ENCODE results near the gene CMTR1. TPM values are rescaled to one million over a fixed set of nuclear protein-coding genes. Genes with fewer than 3 reads are reported as not detected.

The CMTR1 gene
- total RNA-seq, 1 experiment from 2014 or later: 28.7 TPM

DNA sequence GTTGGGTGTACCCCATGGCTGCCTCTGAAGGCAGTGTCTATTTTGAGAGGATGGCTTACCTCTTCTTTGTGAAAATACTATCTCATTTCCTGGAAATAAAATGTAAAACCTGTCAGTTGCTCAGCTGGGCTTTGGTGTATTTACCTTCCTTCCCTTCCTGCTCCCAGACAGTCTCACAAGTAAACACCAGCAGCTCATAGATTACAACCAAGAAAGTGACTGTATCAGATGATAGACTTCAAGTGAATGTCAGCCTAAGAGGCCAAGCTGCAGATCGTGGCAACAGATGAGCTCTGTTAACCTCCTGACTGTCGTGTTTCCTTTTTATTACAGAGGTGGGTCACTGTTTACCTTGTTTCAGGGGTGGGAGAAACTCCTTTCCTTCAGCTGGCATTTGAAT is 41.9 kb upstream of the CMTR1 start:
- no peak for TF ChIP-seq ZNF274 (IDR thresholded peaks at IDR 0.05; ENCODE audit: low read depth, low read length)
- no peak for TF ChIP-seq ZBTB33 (IDR thresholded peaks at IDR 0.05; ENCODE audit: extremely low read depth, insufficient replicate concordance, low read length)
- TF ChIP-seq SRF (IDR thresholded peaks at IDR 0.05; ENCODE audit: low read depth): no peak
- TF ChIP-seq RAD21 (IDR thresholded peaks at IDR 0.05; ENCODE audit: low read depth): no peak
- TF ChIP-seq JUND (IDR thresholded peaks at IDR 0.05): no peak
- no peak for TF ChIP-seq POLR2A (IDR thresholded peaks at IDR 0.05; ENCODE audit: borderline replicate concordance, extremely low read depth, insufficient read depth, insufficient read length)
- TF ChIP-seq ELF1 (IDR thresholded peaks at IDR 0.05; ENCODE audit: borderline replicate concordance, low read depth): no peak
- TF ChIP-seq, protein P1, sequence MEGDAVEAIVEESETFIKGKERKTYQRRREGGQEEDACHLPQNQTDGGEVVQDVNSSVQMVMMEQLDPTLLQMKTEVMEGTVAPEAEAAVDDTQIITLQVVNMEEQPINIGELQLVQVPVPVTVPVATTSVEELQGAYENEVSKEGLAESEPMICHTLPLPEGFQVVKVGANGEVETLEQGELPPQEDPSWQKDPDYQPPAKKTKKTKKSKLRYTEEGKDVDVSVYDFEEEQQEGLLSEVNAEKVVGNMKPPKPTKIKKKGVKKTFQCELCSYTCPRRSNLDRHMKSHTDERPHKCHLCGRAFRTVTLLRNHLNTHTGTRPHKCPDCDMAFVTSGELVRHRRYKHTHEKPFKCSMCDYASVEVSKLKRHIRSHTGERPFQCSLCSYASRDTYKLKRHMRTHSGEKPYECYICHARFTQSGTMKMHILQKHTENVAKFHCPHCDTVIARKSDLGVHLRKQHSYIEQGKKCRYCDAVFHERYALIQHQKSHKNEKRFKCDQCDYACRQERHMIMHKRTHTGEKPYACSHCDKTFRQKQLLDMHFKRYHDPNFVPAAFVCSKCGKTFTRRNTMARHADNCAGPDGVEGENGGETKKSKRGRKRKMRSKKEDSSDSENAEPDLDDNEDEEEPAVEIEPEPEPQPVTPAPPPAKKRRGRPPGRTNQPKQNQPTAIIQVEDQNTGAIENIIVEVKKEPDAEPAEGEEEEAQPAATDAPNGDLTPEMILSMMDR (IDR thresholded peaks at IDR 0.05 in 2 of 3, conservative IDR thresholded peaks at IDR 0.05 in 1 of 3; ENCODE audit: borderline replicate concordance in 1 of 3, insufficient read depth in 1 of 3, low read depth in 2 of 3, low read length in 2 of 3): no peak
- TF ChIP-seq ATF3 (IDR thresholded peaks at IDR 0.05): no peak
- TF ChIP-seq POLR2AphosphoS5 (IDR thresholded peaks at IDR 0.05; ENCODE audit: low read depth, low read length): no peak
- TF ChIP-seq SIN3A (IDR thresholded peaks at IDR 0.05; ENCODE audit: low read depth): no peak
- TF ChIP-seq, protein P2, sequence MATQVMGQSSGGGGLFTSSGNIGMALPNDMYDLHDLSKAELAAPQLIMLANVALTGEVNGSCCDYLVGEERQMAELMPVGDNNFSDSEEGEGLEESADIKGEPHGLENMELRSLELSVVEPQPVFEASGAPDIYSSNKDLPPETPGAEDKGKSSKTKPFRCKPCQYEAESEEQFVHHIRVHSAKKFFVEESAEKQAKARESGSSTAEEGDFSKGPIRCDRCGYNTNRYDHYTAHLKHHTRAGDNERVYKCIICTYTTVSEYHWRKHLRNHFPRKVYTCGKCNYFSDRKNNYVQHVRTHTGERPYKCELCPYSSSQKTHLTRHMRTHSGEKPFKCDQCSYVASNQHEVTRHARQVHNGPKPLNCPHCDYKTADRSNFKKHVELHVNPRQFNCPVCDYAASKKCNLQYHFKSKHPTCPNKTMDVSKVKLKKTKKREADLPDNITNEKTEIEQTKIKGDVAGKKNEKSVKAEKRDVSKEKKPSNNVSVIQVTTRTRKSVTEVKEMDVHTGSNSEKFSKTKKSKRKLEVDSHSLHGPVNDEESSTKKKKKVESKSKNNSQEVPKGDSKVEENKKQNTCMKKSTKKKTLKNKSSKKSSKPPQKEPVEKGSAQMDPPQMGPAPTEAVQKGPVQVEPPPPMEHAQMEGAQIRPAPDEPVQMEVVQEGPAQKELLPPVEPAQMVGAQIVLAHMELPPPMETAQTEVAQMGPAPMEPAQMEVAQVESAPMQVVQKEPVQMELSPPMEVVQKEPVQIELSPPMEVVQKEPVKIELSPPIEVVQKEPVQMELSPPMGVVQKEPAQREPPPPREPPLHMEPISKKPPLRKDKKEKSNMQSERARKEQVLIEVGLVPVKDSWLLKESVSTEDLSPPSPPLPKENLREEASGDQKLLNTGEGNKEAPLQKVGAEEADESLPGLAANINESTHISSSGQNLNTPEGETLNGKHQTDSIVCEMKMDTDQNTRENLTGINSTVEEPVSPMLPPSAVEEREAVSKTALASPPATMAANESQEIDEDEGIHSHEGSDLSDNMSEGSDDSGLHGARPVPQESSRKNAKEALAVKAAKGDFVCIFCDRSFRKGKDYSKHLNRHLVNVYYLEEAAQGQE (IDR thresholded peaks at IDR 0.05; ENCODE audit: low read depth): no peak
- no peak for TF ChIP-seq EZH2 (IDR thresholded peaks at IDR 0.05)
- no peak for TF ChIP-seq SP1 (IDR thresholded peaks at IDR 0.05; ENCODE audit: low read depth)
- TF ChIP-seq EGR1 (IDR thresholded peaks at IDR 0.05; ENCODE audit: low read depth): no peak
- TF ChIP-seq CEBPB (IDR thresholded peaks at IDR 0.05; ENCODE audit: low read depth): no peak
- no peak for TF ChIP-seq FOSL1 (IDR thresholded peaks at IDR 0.05; ENCODE audit: low read depth)
- TF ChIP-seq YY1 (IDR thresholded peaks at IDR 0.05; ENCODE audit: extremely low read depth, insufficient replicate concordance, low read depth, low read length): no peak
- Histone ChIP-seq H3K4me1 (ENCODE audit: control insufficient read depth in 1 of 2, insufficient read depth in 2 of 2, low read length in 2 of 2) (no peaks in the 10 kb centered on the region), H2AFZ (ENCODE audit: low read depth, low read length, poor library complexity, severe bottlenecking) (no peak overlapping the region), H4K20me1 (ENCODE audit: insufficient read depth) (0 out of 2 replicates have a peak, but pooled peaks cover 4% of the 10 kb centered on the region), H3K9me2 (ENCODE audit: insufficient read depth) (no peaks in the 10 kb centered on the region), H3K36me3 (ENCODE audit: control insufficient read depth in 1 of 2, insufficient read depth in 2 of 2, low read length in 2 of 2) (peaks cover 11 to 14% of the 10 kb centered on the region in 2 experiments; a peak in 3 of 4 replicates), H3K79me2 (ENCODE audit: insufficient read depth, low read length) (no peaks in the 10 kb centered on the region), H3K27me3 (ENCODE audit: insufficient read depth, low read length) (no peaks in the 10 kb centered on the region), H3K9ac (ENCODE audit: low read length) (no peak overlapping the region), H3K4me3 (replicated peaks in 1 of 2; ENCODE audit: low read depth in 1 of 2, low read length in 2 of 2) (no peak overlapping the region), H3K27ac (ENCODE audit: low read depth, low read length) (no peak overlapping the region), H3K4me2 (ENCODE audit: low read length) (no peak overlapping the region), H3K9me3 (ENCODE audit: control insufficient read depth in 1 of 2, insufficient read depth in 1 of 2, low read depth in 1 of 2, low read length in 2 of 2) (no peaks in the 10 kb centered on the region)
- intact Hi-C loops (cut with micrococcal nuclease): no loop called here
- no TSS peak for BruUV-seq (replicated peaks)
- DNase-seq (ENCODE audit: low read depth, low spot score) (no peak), ATAC-seq (no peak)
- ChIA-PET RAD21 (ENCODE audit: low non-redundant PET in 1 of 2, low total read pairs in 2 of 2, uncharacterized antibody in 2 of 2, unreplicated experiment in 2 of 2) (no interaction called here), CTCF (no interaction called here), POLR2A (no interaction called here)

All from HCT116 (cell line).